AG09309 (cell line): ENCODE measurements around the gene CUL2.

Source experiments
- DNase-seq: peaks from one replicate; pipeline ENCODE4 v3.0.0-alpha.2; 2010; ENCODE audit warnings: low read depth
- H3K4me3 ChIP-seq: 2 replicates; pipeline ENCODE4 v1.5.1; 2011; ENCODE audit warnings: mild to moderate bottlenecking, low read depth, low read length, moderate library complexity; ENCODE audit not compliant: control insufficient read depth
- TF ChIP-seq, protein P1 (sequence below): IDR thresholded peaks from 2 replicates; pipeline ENCODE4 v1.5.1; 2011; ENCODE audit warnings: mild to moderate bottlenecking, low read depth, low read length, inconsistent platforms; ENCODE audit not compliant: insufficient read depth, control insufficient read depth; ENCODE audit errors: missing control alignments

CUL2 gene

DNA sequence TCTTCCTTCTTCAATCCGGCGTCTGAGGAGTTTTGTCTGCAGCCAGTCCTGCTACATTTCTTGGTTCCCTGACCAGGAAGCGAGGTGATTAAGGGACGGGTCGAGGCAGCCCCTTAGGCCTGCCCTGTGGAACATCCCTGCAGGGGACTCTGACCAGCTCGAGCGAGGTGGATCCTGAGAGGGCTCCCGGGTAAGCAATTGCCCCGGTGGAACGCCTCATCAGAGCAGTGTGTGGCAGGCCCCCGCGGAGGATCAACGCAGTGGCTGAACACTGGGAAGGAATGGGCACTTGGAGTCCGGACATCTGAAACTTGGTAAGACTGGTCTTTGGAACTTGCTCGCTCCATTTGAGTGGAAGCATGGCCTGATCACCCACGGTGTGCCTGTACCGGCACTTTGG lies 121.0 kb downstream of the CUL2 start:
- TF ChIP-seq, protein P1, sequence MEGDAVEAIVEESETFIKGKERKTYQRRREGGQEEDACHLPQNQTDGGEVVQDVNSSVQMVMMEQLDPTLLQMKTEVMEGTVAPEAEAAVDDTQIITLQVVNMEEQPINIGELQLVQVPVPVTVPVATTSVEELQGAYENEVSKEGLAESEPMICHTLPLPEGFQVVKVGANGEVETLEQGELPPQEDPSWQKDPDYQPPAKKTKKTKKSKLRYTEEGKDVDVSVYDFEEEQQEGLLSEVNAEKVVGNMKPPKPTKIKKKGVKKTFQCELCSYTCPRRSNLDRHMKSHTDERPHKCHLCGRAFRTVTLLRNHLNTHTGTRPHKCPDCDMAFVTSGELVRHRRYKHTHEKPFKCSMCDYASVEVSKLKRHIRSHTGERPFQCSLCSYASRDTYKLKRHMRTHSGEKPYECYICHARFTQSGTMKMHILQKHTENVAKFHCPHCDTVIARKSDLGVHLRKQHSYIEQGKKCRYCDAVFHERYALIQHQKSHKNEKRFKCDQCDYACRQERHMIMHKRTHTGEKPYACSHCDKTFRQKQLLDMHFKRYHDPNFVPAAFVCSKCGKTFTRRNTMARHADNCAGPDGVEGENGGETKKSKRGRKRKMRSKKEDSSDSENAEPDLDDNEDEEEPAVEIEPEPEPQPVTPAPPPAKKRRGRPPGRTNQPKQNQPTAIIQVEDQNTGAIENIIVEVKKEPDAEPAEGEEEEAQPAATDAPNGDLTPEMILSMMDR, result no peak
- H3K4me3 ChIP-seq, result no peak overlapping the region
- DNase-seq, result no peak

DNA sequence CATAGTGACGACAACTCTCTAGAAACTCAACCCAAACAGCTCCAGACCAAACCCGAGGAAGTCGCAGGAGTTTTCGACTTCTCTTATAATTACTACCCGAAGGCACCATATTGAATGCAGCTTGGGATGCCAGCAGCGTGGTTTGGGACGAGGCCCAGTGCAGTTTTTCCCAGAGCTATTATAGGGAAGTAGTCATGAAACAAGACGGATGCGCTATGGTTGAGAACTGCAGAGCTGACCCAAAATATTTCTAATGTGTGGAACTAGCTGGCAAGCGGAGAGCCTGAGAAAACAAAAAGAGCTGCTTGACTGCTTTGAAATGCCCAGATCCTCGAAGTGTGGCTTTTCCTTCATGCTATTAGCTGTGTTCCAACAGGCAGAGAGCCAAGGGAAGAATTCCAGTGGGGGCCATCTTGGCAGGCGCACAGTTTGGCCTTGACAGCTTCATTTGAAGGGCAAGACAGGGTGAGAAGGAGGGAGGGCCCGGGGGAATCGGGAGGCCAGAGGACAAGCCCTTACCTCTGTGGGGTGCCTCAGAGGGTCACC lies 122.7 kb downstream of the CUL2 start:
- TF ChIP-seq, protein P1, result no peak
- H3K4me3 ChIP-seq, result no peak overlapping the region
- DNase-seq, result peak; percentile 28

DNA sequence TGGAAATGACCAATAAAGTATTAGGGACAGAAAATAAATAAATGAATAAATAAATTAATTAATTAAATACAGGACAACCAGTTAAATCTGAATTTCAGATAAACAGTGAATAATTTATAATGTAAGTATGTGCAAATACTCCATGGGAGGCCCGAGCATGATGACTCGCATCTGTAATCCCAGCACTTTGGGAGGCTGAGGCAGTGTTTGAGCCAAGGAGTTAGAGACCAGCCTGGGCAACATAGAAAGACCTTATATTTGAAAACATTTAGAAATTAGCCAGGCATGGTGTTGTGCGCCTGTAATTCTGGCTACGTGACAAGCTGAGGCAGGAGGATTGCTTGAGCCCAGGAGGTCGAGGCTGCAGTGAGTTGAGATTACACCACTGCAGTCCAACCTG lies 123.7 kb downstream of the CUL2 start:
- no peak overlapping the region for H3K4me3 ChIP-seq
- TF ChIP-seq, protein P1, result no peak
- DNase-seq, result peak; percentile 13

DNA sequence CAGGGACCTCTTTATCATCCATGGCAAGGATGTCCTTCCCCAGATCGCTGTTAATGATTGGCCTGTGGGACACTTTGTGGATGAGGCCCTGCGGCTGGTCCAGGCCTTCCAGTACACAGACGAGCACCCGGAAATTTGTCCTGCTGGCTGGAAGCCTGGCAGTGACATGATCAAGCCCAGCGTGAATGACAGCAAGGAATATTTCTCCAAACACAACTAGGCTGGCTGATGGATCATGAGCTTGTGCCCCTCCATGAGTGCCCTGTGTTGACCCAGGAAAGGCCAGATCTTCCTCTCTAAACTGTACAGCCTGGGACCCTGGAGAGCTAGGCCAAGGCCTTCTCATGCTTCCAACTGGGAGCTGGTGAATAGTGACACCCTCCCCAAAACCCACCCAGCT lies 124.1 kb downstream of the CUL2 start:
- H3K4me3 ChIP-seq, result no peak overlapping the region
- no peak for DNase-seq
- TF ChIP-seq, protein P1, result no peak

DNA sequence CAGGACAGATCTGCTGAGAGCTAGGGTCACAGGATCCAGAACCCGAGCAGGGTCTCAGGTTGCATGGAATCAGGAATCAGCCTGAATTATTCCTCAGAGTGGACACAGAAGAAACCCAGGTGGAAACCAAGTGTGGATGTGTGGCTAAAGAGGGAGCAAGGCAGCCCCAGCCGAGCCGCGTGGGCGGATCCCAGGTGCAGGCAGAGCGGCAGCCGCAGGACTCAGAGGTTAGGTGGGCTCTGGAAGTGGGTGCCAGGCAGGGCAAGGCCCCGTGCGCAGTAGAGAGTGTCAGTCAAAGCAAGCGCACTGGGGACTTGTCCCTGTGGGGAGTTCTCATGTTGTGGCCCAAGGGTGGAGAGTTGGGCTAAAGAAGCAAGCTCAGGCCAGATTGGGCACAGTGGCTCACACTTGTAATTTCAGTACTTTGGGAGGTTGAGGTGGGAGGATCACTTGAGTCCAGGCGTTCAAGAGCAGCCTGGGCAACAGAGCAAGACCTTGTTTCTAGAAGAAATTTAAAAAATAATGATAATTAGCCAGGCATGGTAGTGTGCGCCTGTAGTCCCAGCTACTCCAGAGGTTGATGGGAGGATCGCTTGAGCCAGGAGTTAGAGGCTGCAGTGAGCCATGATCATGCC lies 125.9 kb downstream of the CUL2 start:
- H3K4me3 ChIP-seq, result no peak overlapping the region
- TF ChIP-seq, protein P1, result no peak
- DNase-seq, result no peak

DNA sequence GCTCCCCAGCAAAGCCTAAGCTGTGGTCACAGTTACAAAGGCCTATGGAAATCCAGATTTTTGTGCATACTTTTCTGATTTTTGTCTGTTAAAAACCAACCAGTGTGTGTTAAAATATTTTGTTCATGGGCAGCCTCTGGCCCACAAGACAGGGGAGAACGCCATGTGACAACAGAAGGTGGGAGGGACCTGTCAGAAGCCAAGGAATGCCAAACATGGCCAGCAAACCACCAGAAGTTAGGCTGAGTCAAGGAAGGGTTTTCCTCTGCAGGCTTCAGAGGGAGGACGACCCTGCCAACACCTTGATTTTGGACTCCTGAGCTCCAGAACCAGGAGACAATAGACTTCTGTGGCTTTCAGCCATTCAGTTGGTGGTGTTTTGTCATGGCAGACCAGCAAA lies 127.3 kb downstream of the CUL2 start:
- no peak for DNase-seq
- TF ChIP-seq, protein P1, result no peak
- H3K4me3 ChIP-seq, result no peak overlapping the region
